ENCODE results near the gene TIMD4. TPM values are rescaled to one million over a fixed set of nuclear protein-coding genes. Genes with fewer than 3 reads are reported as not detected.

TIMD4 gene
- total and polyA plus RNA-seq, 9 of the 15 experiments (the other 6 are each of a cell fraction or from before 2014, with no cell fraction given): not detected

GRCh38 chr5:156949424-156949823, 13.6 kb downstream of the TIMD4 start:
- Histone ChIP-seq H3K4me3 (no peak overlapping the region), H3K4me1 (replicated peaks in 1 of 2; ENCODE audit: control insufficient read depth in 2 of 2, insufficient read depth in 2 of 2, low read length in 2 of 2) (no peaks in the 10 kb centered on the region), H3K27me3 (ENCODE audit: control insufficient read depth in 2 of 2, insufficient read depth in 2 of 2, low read length in 2 of 2) (no peaks in the 10 kb centered on the region), H3K4me2 (ENCODE audit: insufficient read depth, low read length) (no peak overlapping the region), H3K27ac (ENCODE audit: extremely low read depth, low read depth, low read length) (no peak overlapping the region), H3K9me3 (replicated peaks; ENCODE audit: control insufficient read depth, insufficient read depth, low read depth, low read length) (no peaks in the 10 kb centered on the region), H3K9ac (ENCODE audit: insufficient read depth in 1 of 2, low read depth in 2 of 2, low read length in 2 of 2) (no peak overlapping the region), H3K9me1 (ENCODE audit: control insufficient read depth, insufficient read depth, low read length) (no peaks in the 10 kb centered on the region), H2AFZ (ENCODE audit: low read depth, low read length) (no peak overlapping the region), H3K79me2 (ENCODE audit: control insufficient read depth, insufficient read depth, low read length) (no peaks in the 10 kb centered on the region), H4K20me1 (replicated peaks; ENCODE audit: control insufficient read depth, insufficient read depth, low read length) (no peaks in the 10 kb centered on the region), H3K36me3 (ENCODE audit: control insufficient read depth, insufficient read depth, low read length) (no peaks in the 10 kb centered on the region)
- no peak for TF ChIP-seq OTX1 (CRISPR knock-in tag; IDR thresholded peaks at IDR 0.05)
- no peak for TF ChIP-seq ZNF140 (CRISPR knock-in tag; IDR thresholded peaks at IDR 0.05)
- no peak for DNase-seq (ENCODE audit: extremely low read depth in 1 of 4, low spot score in 3 of 4)
- intact Hi-C loops (cut with micrococcal nuclease): no loop called here
- BruUV-seq (replicated peaks): no TSS peak
- POLR2A ChIA-PET: no interaction called here
- ATAC-seq: no peak
- FAIRE-seq: no peak
- CTCF ChIA-PET (ENCODE audit: low intra/inter-chr PET ratio): no interaction called here
- in situ Hi-C loops (cut with MboI): no loop called here

DNA sequence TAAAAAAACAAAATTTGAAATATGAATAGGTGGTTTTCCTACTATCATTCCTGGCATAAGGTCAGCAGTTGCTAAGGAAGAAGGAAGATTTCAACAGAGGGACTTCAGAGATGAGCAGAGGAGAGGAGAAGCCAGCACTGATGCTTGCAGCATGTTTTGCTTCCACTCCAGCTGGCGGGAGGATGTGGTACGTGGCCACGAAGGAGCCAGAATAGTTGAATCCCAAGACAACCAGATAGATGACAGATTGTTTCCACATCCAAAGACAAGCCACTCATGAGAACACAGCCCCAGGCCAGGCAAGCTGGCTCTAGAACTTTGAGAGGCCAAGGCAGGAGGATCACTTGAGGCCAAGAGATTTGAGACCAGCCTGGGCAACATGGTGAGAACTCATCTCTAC, 15.1 kb downstream of the TIMD4 start:
- H3K27ac ChIP-seq (ENCODE audit: extremely low read depth, low read depth, low read length): no peak overlapping the region
- ChIA-PET POLR2A (no interaction called here), CTCF (ENCODE audit: low intra/inter-chr PET ratio) (no interaction called here)
- no peaks in the 10 kb centered on the region for H3K9me3 ChIP-seq (replicated peaks; ENCODE audit: control insufficient read depth, insufficient read depth, low read depth, low read length)
- H3K4me3 ChIP-seq: no peak overlapping the region
- in situ Hi-C loops (cut with MboI): no loop called here
- FAIRE-seq: no peak
- no peak for ATAC-seq
- intact Hi-C loops (cut with micrococcal nuclease): no loop called here
- H3K36me3 ChIP-seq (ENCODE audit: control insufficient read depth, insufficient read depth, low read length): no peaks in the 10 kb centered on the region
- BruUV-seq (replicated peaks): no TSS peak
- H3K9ac ChIP-seq (ENCODE audit: insufficient read depth in 1 of 2, low read depth in 2 of 2, low read length in 2 of 2): no peak overlapping the region
- H3K27me3 ChIP-seq (ENCODE audit: control insufficient read depth in 2 of 2, insufficient read depth in 2 of 2, low read length in 2 of 2): no peaks in the 10 kb centered on the region
- H3K79me2 ChIP-seq (ENCODE audit: control insufficient read depth, insufficient read depth, low read length): no peaks in the 10 kb centered on the region
- H3K4me2 ChIP-seq (ENCODE audit: insufficient read depth, low read length): no peak overlapping the region
- no peak overlapping the region for H2AFZ ChIP-seq (ENCODE audit: low read depth, low read length)
- 0% methylated on average over 3 of the region's 3 CpGs for WGBS (ENCODE audit: insufficient coverage, low coverage, missing lambda C conversion rate)
- no peaks in the 10 kb centered on the region for H3K9me1 ChIP-seq (ENCODE audit: control insufficient read depth, insufficient read depth, low read length)
- DNase-seq (ENCODE audit: extremely low read depth in 1 of 4, low spot score in 3 of 4): no peak
- no peaks in the 10 kb centered on the region for H3K4me1 ChIP-seq (replicated peaks in 1 of 2; ENCODE audit: control insufficient read depth in 2 of 2, insufficient read depth in 2 of 2, low read length in 2 of 2)
- H4K20me1 ChIP-seq (replicated peaks; ENCODE audit: control insufficient read depth, insufficient read depth, low read length): no peaks in the 10 kb centered on the region
- no peak for TF ChIP-seq BACH1 (tag; IDR thresholded peaks at IDR 0.05)
- no peak for TF ChIP-seq RBM14 (IDR thresholded peaks at IDR 0.05; ENCODE audit: borderline replicate concordance, insufficient read depth, low read depth, low read length)
- no peak for TF ChIP-seq SNRNP70 (optimal IDR thresholded peaks at IDR 0.05; ENCODE audit: low read depth, low read length)
- TF ChIP-seq, protein P1, sequence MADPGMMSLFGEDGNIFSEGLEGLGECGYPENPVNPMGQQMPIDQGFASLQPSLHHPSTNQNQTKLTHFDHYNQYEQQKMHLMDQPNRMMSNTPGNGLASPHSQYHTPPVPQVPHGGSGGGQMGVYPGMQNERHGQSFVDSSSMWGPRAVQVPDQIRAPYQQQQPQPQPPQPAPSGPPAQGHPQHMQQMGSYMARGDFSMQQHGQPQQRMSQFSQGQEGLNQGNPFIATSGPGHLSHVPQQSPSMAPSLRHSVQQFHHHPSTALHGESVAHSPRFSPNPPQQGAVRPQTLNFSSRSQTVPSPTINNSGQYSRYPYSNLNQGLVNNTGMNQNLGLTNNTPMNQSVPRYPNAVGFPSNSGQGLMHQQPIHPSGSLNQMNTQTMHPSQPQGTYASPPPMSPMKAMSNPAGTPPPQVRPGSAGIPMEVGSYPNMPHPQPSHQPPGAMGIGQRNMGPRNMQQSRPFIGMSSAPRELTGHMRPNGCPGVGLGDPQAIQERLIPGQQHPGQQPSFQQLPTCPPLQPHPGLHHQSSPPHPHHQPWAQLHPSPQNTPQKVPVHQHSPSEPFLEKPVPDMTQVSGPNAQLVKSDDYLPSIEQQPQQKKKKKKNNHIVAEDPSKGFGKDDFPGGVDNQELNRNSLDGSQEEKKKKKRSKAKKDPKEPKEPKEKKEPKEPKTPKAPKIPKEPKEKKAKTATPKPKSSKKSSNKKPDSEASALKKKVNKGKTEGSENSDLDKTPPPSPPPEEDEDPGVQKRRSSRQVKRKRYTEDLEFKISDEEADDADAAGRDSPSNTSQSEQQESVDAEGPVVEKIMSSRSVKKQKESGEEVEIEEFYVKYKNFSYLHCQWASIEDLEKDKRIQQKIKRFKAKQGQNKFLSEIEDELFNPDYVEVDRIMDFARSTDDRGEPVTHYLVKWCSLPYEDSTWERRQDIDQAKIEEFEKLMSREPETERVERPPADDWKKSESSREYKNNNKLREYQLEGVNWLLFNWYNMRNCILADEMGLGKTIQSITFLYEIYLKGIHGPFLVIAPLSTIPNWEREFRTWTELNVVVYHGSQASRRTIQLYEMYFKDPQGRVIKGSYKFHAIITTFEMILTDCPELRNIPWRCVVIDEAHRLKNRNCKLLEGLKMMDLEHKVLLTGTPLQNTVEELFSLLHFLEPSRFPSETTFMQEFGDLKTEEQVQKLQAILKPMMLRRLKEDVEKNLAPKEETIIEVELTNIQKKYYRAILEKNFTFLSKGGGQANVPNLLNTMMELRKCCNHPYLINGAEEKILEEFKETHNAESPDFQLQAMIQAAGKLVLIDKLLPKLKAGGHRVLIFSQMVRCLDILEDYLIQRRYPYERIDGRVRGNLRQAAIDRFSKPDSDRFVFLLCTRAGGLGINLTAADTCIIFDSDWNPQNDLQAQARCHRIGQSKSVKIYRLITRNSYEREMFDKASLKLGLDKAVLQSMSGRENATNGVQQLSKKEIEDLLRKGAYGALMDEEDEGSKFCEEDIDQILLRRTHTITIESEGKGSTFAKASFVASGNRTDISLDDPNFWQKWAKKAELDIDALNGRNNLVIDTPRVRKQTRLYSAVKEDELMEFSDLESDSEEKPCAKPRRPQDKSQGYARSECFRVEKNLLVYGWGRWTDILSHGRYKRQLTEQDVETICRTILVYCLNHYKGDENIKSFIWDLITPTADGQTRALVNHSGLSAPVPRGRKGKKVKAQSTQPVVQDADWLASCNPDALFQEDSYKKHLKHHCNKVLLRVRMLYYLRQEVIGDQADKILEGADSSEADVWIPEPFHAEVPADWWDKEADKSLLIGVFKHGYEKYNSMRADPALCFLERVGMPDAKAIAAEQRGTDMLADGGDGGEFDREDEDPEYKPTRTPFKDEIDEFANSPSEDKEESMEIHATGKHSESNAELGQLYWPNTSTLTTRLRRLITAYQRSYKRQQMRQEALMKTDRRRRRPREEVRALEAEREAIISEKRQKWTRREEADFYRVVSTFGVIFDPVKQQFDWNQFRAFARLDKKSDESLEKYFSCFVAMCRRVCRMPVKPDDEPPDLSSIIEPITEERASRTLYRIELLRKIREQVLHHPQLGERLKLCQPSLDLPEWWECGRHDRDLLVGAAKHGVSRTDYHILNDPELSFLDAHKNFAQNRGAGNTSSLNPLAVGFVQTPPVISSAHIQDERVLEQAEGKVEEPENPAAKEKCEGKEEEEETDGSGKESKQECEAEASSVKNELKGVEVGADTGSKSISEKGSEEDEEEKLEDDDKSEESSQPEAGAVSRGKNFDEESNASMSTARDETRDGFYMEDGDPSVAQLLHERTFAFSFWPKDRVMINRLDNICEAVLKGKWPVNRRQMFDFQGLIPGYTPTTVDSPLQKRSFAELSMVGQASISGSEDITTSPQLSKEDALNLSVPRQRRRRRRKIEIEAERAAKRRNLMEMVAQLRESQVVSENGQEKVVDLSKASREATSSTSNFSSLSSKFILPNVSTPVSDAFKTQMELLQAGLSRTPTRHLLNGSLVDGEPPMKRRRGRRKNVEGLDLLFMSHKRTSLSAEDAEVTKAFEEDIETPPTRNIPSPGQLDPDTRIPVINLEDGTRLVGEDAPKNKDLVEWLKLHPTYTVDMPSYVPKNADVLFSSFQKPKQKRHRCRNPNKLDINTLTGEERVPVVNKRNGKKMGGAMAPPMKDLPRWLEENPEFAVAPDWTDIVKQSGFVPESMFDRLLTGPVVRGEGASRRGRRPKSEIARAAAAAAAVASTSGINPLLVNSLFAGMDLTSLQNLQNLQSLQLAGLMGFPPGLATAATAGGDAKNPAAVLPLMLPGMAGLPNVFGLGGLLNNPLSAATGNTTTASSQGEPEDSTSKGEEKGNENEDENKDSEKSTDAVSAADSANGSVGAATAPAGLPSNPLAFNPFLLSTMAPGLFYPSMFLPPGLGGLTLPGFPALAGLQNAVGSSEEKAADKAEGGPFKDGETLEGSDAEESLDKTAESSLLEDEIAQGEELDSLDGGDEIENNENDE (IDR thresholded peaks at IDR 0.05; ENCODE audit: low read depth, low read length): no peak
